ENCODE data around the gene SMARCE1.

Gene SMARCE1

DNA sequence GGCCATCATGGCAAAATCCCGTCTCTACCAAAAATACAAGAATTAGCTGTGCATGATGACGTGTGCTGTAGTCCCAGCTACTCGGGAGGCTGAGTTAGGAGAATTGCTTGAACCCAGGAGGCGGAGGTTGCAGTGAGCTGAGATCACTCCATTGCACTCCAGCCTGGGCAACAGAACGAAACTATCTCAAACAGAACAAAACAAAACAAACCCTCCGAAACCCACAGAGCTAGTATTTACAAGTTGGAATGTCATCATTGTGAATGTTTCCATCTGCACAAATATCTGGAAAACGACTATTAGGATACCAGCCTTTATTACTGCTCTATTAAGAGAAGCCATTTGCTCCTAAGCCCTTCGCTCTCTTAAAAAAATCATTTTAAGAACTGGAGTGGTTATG, 26.0 kb downstream of the SMARCE1 start:
- no peaks in the 10 kb centered on the region for H3K27me3 ChIP-seq (ENCODE audit: low read length)
- no peak overlapping the region for H3K27ac ChIP-seq (ENCODE audit: low read depth, low read length)
- H3K79me2 ChIP-seq (ENCODE audit: insufficient read depth, low read length) = no peaks in the 10 kb centered on the region
- H3F3A ChIP-seq (ENCODE audit: insufficient read depth) = peaks cover 11% of the 10 kb centered on the region; the same call in 1 of the 2 replicates
- H4K20me1 ChIP-seq (ENCODE audit: low read depth, low read length) = no peaks in the 10 kb centered on the region
- H3K9me2 ChIP-seq (replicated peaks; ENCODE audit: insufficient read depth, low read length) = no peaks in the 10 kb centered on the region
- no peak overlapping the region for H3K9ac ChIP-seq (ENCODE audit: low read length)
- no peak overlapping the region for H3K4me2 ChIP-seq (ENCODE audit: low read depth, low read length, poor library complexity, severe bottlenecking)
- TF ChIP-seq, protein P1, sequence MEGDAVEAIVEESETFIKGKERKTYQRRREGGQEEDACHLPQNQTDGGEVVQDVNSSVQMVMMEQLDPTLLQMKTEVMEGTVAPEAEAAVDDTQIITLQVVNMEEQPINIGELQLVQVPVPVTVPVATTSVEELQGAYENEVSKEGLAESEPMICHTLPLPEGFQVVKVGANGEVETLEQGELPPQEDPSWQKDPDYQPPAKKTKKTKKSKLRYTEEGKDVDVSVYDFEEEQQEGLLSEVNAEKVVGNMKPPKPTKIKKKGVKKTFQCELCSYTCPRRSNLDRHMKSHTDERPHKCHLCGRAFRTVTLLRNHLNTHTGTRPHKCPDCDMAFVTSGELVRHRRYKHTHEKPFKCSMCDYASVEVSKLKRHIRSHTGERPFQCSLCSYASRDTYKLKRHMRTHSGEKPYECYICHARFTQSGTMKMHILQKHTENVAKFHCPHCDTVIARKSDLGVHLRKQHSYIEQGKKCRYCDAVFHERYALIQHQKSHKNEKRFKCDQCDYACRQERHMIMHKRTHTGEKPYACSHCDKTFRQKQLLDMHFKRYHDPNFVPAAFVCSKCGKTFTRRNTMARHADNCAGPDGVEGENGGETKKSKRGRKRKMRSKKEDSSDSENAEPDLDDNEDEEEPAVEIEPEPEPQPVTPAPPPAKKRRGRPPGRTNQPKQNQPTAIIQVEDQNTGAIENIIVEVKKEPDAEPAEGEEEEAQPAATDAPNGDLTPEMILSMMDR (IDR thresholded peaks at IDR 0.05; ENCODE audit: insufficient read depth, low read length, poor library complexity, severe bottlenecking) = no peak
- TF ChIP-seq EZH2phosphoT487 (conservative IDR thresholded peaks at IDR 0.05; ENCODE audit: low read length) = no peak
- H3K9me3 ChIP-seq (ENCODE audit: insufficient read depth, low read length) = no peaks in the 10 kb centered on the region
- H2AFZ ChIP-seq (ENCODE audit: low read depth, low read length, severe bottlenecking) = no peak overlapping the region
- no peak overlapping the region for H3K4me3 ChIP-seq (ENCODE audit: insufficient read depth, low read length, poor library complexity, severe bottlenecking)
- no peaks in the 10 kb centered on the region for H3K36me3 ChIP-seq (ENCODE audit: low read length)

DNA sequence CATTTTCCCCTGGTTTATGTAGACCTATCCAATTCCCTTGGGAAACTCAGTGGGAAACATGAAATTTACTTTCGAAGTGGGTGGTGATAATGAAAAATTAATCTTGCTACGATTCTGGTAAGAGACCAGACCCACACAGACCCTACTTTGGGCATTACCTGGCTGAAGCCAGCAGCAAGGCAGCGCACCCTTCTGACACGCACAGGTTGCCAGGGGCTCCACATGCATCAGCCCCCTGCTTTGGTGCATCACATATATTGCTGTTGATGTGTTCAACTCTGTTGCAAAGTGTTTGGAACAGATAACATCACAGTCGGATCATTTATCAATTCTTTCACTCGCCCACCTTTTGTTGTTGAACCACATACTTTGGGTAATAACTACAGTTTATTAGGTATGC, 26.6 kb downstream of the SMARCE1 start:
- Histone ChIP-seq H3K36me3 (ENCODE audit: low read length) (no peaks in the 10 kb centered on the region), H3K9ac (ENCODE audit: low read length) (no peak overlapping the region), H3K79me2 (ENCODE audit: insufficient read depth, low read length) (no peaks in the 10 kb centered on the region), H3K4me2 (ENCODE audit: low read depth, low read length, poor library complexity, severe bottlenecking) (no peak overlapping the region), H3F3A (ENCODE audit: insufficient read depth) (peaks cover 11% of the 10 kb centered on the region; the same call in 1 of the 2 replicates), H4K20me1 (ENCODE audit: low read depth, low read length) (no peaks in the 10 kb centered on the region), H3K9me3 (ENCODE audit: insufficient read depth, low read length) (no peaks in the 10 kb centered on the region), H3K9me2 (replicated peaks; ENCODE audit: insufficient read depth, low read length) (no peaks in the 10 kb centered on the region), H3K27ac (ENCODE audit: low read depth, low read length) (no peak overlapping the region), H3K4me3 (ENCODE audit: insufficient read depth, low read length, poor library complexity, severe bottlenecking) (no peak overlapping the region), H3K27me3 (ENCODE audit: low read length) (no peaks in the 10 kb centered on the region), H2AFZ (ENCODE audit: low read depth, low read length, severe bottlenecking) (no peak overlapping the region)
- TF ChIP-seq, protein P1 (IDR thresholded peaks at IDR 0.05; ENCODE audit: insufficient read depth, low read length, poor library complexity, severe bottlenecking) = no peak
- no peak for TF ChIP-seq EZH2phosphoT487 (conservative IDR thresholded peaks at IDR 0.05; ENCODE audit: low read length)

DNA sequence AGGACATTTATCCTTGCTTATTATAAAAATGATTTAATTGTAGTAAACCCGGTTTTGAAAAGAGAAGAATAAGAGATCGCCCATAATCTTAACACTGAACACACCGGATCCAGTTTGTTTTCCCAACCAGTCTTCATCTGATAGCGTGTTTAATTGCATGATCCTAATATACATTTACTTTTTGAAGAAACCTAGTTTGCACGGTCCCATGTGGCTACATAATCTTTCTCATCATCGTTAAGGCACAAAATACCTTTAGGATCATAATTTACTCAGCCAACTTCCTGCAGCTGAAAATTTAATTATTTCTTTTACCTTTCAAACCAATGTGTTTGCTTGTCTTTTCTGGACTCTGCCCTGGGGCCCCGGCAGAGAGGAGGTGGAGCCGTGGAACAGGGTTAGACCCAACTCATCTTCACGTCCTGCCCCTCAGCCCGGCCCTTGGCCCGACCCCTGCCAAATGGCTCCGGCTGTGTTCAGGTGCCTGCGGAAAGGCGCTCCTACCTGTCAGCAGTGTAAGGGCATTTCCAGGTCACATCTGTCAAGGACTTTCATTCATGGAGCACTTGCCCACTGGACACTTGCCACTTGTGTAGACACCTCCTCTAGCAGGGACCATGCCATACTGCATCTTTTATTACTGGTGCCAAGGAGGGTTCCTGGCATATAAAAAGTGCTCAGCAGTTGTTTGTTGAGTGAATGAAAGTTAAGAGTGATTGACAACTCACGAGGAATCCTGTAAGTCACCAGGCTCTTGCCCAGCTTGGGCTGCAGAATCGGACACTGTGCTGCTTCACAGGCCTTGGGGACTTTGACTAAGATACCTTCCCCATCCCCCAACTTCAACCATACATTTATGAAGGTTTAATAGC, 28.6 kb downstream of the SMARCE1 start:
- Histone ChIP-seq H3K27ac (ENCODE audit: low read depth, low read length) (no peak overlapping the region), H3F3A (ENCODE audit: insufficient read depth) (no peaks in the 10 kb centered on the region; the same call in 1 of the 2 replicates), H2AFZ (ENCODE audit: low read depth, low read length, severe bottlenecking) (no peak overlapping the region), H3K9me2 (replicated peaks; ENCODE audit: insufficient read depth, low read length) (no peaks in the 10 kb centered on the region), H3K9me3 (ENCODE audit: insufficient read depth, low read length) (no peaks in the 10 kb centered on the region), H3K36me3 (ENCODE audit: low read length) (no peaks in the 10 kb centered on the region), H3K27me3 (ENCODE audit: low read length) (no peaks in the 10 kb centered on the region), H3K9ac (ENCODE audit: low read length) (no peak overlapping the region), H3K79me2 (ENCODE audit: insufficient read depth, low read length) (no peaks in the 10 kb centered on the region), H4K20me1 (ENCODE audit: low read depth, low read length) (no peaks in the 10 kb centered on the region), H3K4me2 (ENCODE audit: low read depth, low read length, poor library complexity, severe bottlenecking) (no peak overlapping the region), H3K4me3 (ENCODE audit: insufficient read depth, low read length, poor library complexity, severe bottlenecking) (no peak overlapping the region)
- TF ChIP-seq, protein P1 (IDR thresholded peaks at IDR 0.05; ENCODE audit: insufficient read depth, low read length, poor library complexity, severe bottlenecking) = no peak
- TF ChIP-seq EZH2phosphoT487 (conservative IDR thresholded peaks at IDR 0.05; ENCODE audit: low read length) = no peak
